ENCODE results near the gene ZNF124.

DNA sequence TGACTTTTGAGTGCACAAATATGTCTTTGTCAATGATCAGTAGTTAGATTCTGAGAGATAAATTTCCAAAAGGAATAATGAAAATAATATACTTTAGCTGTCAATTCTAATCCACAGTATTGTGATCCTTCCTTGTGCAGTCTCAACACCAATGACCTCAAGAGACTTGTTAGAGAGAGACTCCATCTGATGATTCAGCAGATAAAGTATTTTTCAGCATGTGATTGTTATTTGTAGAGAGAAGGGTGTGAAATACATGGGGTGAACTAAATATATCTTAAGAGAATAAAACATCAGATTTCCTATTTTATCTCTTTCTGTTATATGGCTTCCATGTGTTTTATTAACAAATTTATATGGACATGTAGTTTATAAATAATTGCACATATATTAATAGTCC lies 5.9 kb upstream of the ZNF124 start:
- TF ChIP-seq, protein P1, sequence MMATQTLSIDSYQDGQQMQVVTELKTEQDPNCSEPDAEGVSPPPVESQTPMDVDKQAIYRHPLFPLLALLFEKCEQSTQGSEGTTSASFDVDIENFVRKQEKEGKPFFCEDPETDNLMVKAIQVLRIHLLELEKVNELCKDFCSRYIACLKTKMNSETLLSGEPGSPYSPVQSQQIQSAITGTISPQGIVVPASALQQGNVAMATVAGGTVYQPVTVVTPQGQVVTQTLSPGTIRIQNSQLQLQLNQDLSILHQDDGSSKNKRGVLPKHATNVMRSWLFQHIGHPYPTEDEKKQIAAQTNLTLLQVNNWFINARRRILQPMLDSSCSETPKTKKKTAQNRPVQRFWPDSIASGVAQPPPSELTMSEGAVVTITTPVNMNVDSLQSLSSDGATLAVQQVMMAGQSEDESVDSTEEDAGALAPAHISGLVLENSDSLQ (IDR thresholded peaks at IDR 0.05): no peak
- TF ChIP-seq FOXK2 (IDR thresholded peaks at IDR 0.05) (no peak), FOXA1 (IDR thresholded peaks at IDR 0.05) (no peak), HDGF (IDR thresholded peaks at IDR 0.05; ENCODE audit: borderline replicate concordance) (no peak), FOXM1 (IDR thresholded peaks at IDR 0.05; ENCODE audit: borderline replicate concordance) (no peak), TARDBP (IDR thresholded peaks at IDR 0.05) (no peak), LEF1 (IDR thresholded peaks at IDR 0.05; ENCODE audit: borderline replicate concordance) (no peak), NFRKB (IDR thresholded peaks at IDR 0.05) (no peak), ZNF384 (IDR thresholded peaks at IDR 0.05) (no peak), BHLHE40 (IDR thresholded peaks at IDR 0.05; ENCODE audit: borderline replicate concordance) (no peak), ARNT (IDR thresholded peaks at IDR 0.05) (no peak), CTBP1 (IDR thresholded peaks at IDR 0.05; ENCODE audit: borderline replicate concordance) (no peak), ELF4 (IDR thresholded peaks at IDR 0.05) (no peak)
